HS-27A (cell line): ENCODE results near the gene ZDHHC6.
A peak's percentile ranks its signal among the peaks of the same experiment; 100 is the strongest.
"Not testable (repeated sequence)": the region's sequence is repeated elsewhere in the genome, so short reads cannot be mapped to it uniquely, and the experiment has no call there.

ENCODE experiments used
- DNase-seq: peaks from one replicate; pipeline ENCODE4 v3.0.0-alpha.2; 2012; ENCODE audit warnings: low read depth, missing footprints

Gene ZDHHC6

GRCh38 chr10:112446855-112447619, at the start of gene ZDHHC6, which contains the start of gene VTI1A:
Gene ZDHHC6 (minus strand): TSS chr10:112446914. CDS start chr10:112445436, 1,478 bp downstream.
Gene VTI1A (plus strand): TSS chr10:112447215. CDS start chr10:112447374, 159 bp downstream.
- peak; percentile 51 for DNase-seq

GRCh38 chr10:112492736-112493135, 46.0 kb upstream of the ZDHHC6 start:
- no peak for DNase-seq

GRCh38 chr10:112491144-112491543, 44.4 kb upstream of the ZDHHC6 start:
- no peak for DNase-seq

GRCh38 chr10:112490545-112490944, 43.8 kb upstream of the ZDHHC6 start:
- DNase-seq = no peak

GRCh38 chr10:112487964-112488363, 41.2 kb upstream of the ZDHHC6 start:
- no peak for DNase-seq

GRCh38 chr10:112484399-112484798, 37.7 kb upstream of the ZDHHC6 start:
- no peak for DNase-seq

GRCh38 chr10:112481602-112482001, 34.9 kb upstream of the ZDHHC6 start:
- DNase-seq = no peak

GRCh38 chr10:112475575-112476218, 29.0 kb upstream of the ZDHHC6 start:
- no peak for DNase-seq

- DNase-seq = no peak
Measured at GRCh38 chr10:112471878-112472487, 25.3 kb upstream of the ZDHHC6 start.

- no peak for DNase-seq
Measured at GRCh38 chr10:112467541-112468075, 20.9 kb upstream of the ZDHHC6 start.

- DNase-seq = no peak
Measured at GRCh38 chr10:112466802-112467201, 20.1 kb upstream of the ZDHHC6 start.

GRCh38 chr10:112465299-112465883, 18.7 kb upstream of the ZDHHC6 start:
- DNase-seq = no peak

GRCh38 chr10:112464074-112464473, 17.4 kb upstream of the ZDHHC6 start:
- DNase-seq = not testable (repeated sequence)

GRCh38 chr10:112461029-112461887, 14.5 kb upstream of the ZDHHC6 start:
- no peak for DNase-seq

- DNase-seq = no peak
Measured at GRCh38 chr10:112460366-112460765, 13.7 kb upstream of the ZDHHC6 start.

- no peak for DNase-seq
Measured at GRCh38 chr10:112456533-112456932, 9.8 kb upstream of the ZDHHC6 start.

- no peak for DNase-seq
Measured at GRCh38 chr10:112454910-112455779, 8.4 kb upstream of the ZDHHC6 start.

- DNase-seq = no peak
Measured at GRCh38 chr10:112448888-112449287, 2.2 kb upstream of the ZDHHC6 start.

- DNase-seq = no peak
Measured at GRCh38 chr10:112447620-112447928, 860 bp upstream of the ZDHHC6 start.

GRCh38 chr10:112446055-112446854, 459 bp downstream of the ZDHHC6 start:
- DNase-seq = peak; percentile 9
